HG03469 (cell line): ENCODE measurements around the gene IGF1R.

ENCODE experiments used
- ATAC-seq: cut with Tn5 transposase; IDR thresholded peaks from one replicate; pipeline ENCODE4 v1.9.1; 2021; ENCODE audit warnings: mild to moderate bottlenecking, moderate library complexity, moderate number of reproducible peaks; ENCODE audit not compliant: unreplicated experiment

IGF1R gene

GRCh38 chr15:98901434-98902072 is 253.2 kb downstream of the IGF1R start:
- ATAC-seq, result no peak

- no peak for ATAC-seq
These were observed 254.6 kb downstream of the IGF1R start for GRCh38 chr15:98902931-98903330.

GRCh38 chr15:98903377-98904018 is 255.2 kb downstream of the IGF1R start:
- ATAC-seq, result no peak

GRCh38 chr15:98904544-98904943 is 256.2 kb downstream of the IGF1R start:
- ATAC-seq, result no peak

GRCh38 chr15:98905963-98906711 is 257.8 kb downstream of the IGF1R start:
- ATAC-seq, result no peak

GRCh38 chr15:98906712-98907083 is 258.4 kb downstream of the IGF1R start:
- no peak for ATAC-seq

GRCh38 chr15:98907927-98908471 is 259.7 kb downstream of the IGF1R start:
- ATAC-seq, result no peak

GRCh38 chr15:98909968-98910885 is 261.9 kb downstream of the IGF1R start:
- ATAC-seq, result no peak

- no peak for ATAC-seq
These were observed 266.3 kb downstream of the IGF1R start for GRCh38 chr15:98914626-98915025.

GRCh38 chr15:98916826-98917225 is 268.5 kb downstream of the IGF1R start:
- ATAC-seq, result no peak

GRCh38 chr15:98917417-98917816 is 269.1 kb downstream of the IGF1R start:
- no peak for ATAC-seq

GRCh38 chr15:98920091-98920880 is 271.9 kb downstream of the IGF1R start:
- no peak for ATAC-seq

GRCh38 chr15:98923171-98923570 is 274.8 kb downstream of the IGF1R start:
- ATAC-seq, result no peak

GRCh38 chr15:98923579-98923978 is 275.2 kb downstream of the IGF1R start:
- no peak for ATAC-seq

- ATAC-seq, result no peak
These were observed 276.2 kb downstream of the IGF1R start for GRCh38 chr15:98924401-98925049.

GRCh38 chr15:98926236-98926635 is 277.9 kb downstream of the IGF1R start:
- ATAC-seq, result no peak

GRCh38 chr15:98927022-98927421 is 278.7 kb downstream of the IGF1R start:
- no peak for ATAC-seq

GRCh38 chr15:98927996-98928395 is 279.7 kb downstream of the IGF1R start:
- no peak for ATAC-seq

GRCh38 chr15:98930576-98930975 is 282.2 kb downstream of the IGF1R start:
- ATAC-seq, result no peak
